GM12873 (cell line): Measurements from ENCODE around the gene ZNF2.

Experiments
- TF ChIP-seq, protein P1 (sequence below): IDR thresholded peaks from 2 replicates; pipeline ENCODE4 v1.5.1; 2012; ENCODE audit warnings: low read depth, mild to moderate bottlenecking, moderate library complexity, low read length, control low read depth; ENCODE audit not compliant: insufficient read depth; ENCODE audit errors: missing control alignments

Gene ZNF2

DNA sequence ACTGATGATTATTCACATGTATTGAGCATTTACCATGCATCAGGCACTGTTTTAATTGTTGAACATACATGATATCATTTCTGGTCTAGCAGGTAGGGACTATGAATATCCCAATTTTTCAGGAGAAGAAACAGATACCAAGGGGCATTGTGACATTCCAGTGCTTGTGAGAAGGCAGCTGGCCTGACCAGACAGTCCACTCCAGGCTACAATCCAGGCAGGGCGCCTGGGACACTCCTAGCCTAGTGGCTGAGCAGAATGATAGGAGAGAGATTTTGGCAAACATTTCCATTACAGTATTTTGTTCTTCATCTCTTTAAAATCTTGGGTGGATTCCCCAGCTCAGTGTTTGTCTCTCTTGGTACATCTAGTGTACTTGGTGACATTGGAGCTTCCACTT, 66.6 kb downstream of the ZNF2 start:
- TF ChIP-seq, protein P1, sequence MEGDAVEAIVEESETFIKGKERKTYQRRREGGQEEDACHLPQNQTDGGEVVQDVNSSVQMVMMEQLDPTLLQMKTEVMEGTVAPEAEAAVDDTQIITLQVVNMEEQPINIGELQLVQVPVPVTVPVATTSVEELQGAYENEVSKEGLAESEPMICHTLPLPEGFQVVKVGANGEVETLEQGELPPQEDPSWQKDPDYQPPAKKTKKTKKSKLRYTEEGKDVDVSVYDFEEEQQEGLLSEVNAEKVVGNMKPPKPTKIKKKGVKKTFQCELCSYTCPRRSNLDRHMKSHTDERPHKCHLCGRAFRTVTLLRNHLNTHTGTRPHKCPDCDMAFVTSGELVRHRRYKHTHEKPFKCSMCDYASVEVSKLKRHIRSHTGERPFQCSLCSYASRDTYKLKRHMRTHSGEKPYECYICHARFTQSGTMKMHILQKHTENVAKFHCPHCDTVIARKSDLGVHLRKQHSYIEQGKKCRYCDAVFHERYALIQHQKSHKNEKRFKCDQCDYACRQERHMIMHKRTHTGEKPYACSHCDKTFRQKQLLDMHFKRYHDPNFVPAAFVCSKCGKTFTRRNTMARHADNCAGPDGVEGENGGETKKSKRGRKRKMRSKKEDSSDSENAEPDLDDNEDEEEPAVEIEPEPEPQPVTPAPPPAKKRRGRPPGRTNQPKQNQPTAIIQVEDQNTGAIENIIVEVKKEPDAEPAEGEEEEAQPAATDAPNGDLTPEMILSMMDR = no peak
